WERI-Rb-1 (cell line): ENCODE data around the gene JAZF1.
A peak's percentile ranks its signal among the peaks of the same experiment; 100 is the strongest.
"Not testable (repeated sequence)": the region's sequence is repeated elsewhere in the genome, so short reads cannot be mapped to it uniquely, and the experiment has no call there.

Experiments
- DNase-seq: peaks from one replicate; pipeline ENCODE4 v3.0.0-alpha.2; 2020
- H3K27ac ChIP-seq: fragments of 250-450 bp; sonication (Bioruptor Pico); 2 replicates; pipeline ENCODE4 v1.5.1; 2020; ENCODE audit warnings: mild to moderate bottlenecking, moderate library complexity
- H3K27me3 ChIP-seq: fragments of 250-450 bp; sonication (Bioruptor Pico); 2 replicates; pipeline ENCODE4 v1.5.1; 2021; ENCODE audit warnings: mild to moderate bottlenecking, low read depth, moderate library complexity; ENCODE audit not compliant: insufficient read depth, severe bottlenecking
- H3K36me3 ChIP-seq: fragments of 250-450 bp; sonication (Bioruptor Pico); 2 replicates; pipeline ENCODE4 v1.5.1; 2020; ENCODE audit warnings: mild to moderate bottlenecking, moderate library complexity
- H3K4me3 ChIP-seq: 2 replicates; pipeline ENCODE4 v1.5.1; 2011; ENCODE audit warnings: low read depth, mild to moderate bottlenecking, control low read depth, low read length
- H3K9me3 ChIP-seq: fragments of 250-450 bp; sonication (Bioruptor Pico); 2 replicates; pipeline ENCODE4 v1.5.1; 2021; ENCODE audit warnings: mild to moderate bottlenecking, moderate library complexity; ENCODE audit not compliant: severe bottlenecking
- CTCF ChIP-seq: IDR thresholded peaks from 2 replicates; pipeline ENCODE4 v1.5.1; 2011; ENCODE audit warnings: low read depth, mild to moderate bottlenecking, control low read depth, inconsistent platforms, low read length

Gene JAZF1

GRCh38 chr7:27923642-27923980 lies 257.0 kb downstream of the JAZF1 start:
- Histone ChIP-seq H3K4me3 (no peak overlapping the region), H3K27ac (no peak overlapping the region)
- no peak for DNase-seq

GRCh38 chr7:27922907-27923641 lies 257.5 kb downstream of the JAZF1 start:
- TF ChIP-seq CTCF, result no peak
- H3K27ac ChIP-seq, result no peak overlapping the region
- DNase-seq, result peak; percentile 72
- H3K4me3 ChIP-seq, result no peak overlapping the region
- no peaks in the 10 kb centered on the region for H3K36me3 ChIP-seq
- H3K9me3 ChIP-seq, result no peaks in the 10 kb centered on the region
- no peaks in the 10 kb centered on the region for H3K27me3 ChIP-seq

More at GRCh38 chr7:27923642-27923980, 257.0 kb downstream of the JAZF1 start:
- Histone ChIP-seq H3K9me3 (no peaks in the 10 kb centered on the region), H3K36me3 (no peaks in the 10 kb centered on the region), H3K27me3 (no peaks in the 10 kb centered on the region)
- TF ChIP-seq CTCF, result no peak

GRCh38 chr7:27922389-27922788 lies 258.2 kb downstream of the JAZF1 start:
- not testable (repeated sequence) for DNase-seq, H3K4me3 ChIP-seq

GRCh38 chr7:27921081-27921836 lies 259.3 kb downstream of the JAZF1 start:
- H3K27ac ChIP-seq, result no peak overlapping the region
- H3K4me3 ChIP-seq, result no peak overlapping the region
- H3K36me3 ChIP-seq, result no peaks in the 10 kb centered on the region
- H3K9me3 ChIP-seq, result no peaks in the 10 kb centered on the region
- no peaks in the 10 kb centered on the region for H3K27me3 ChIP-seq
- TF ChIP-seq CTCF, result peak; percentile 18; the same call in 1 of the 2 replicates
- DNase-seq, result peak; percentile 55

More at GRCh38 chr7:27922389-27922788, 258.2 kb downstream of the JAZF1 start:
- H3K9me3 ChIP-seq, H3K27me3 ChIP-seq, H3K36me3 ChIP-seq, H3K27ac ChIP-seq: not testable (repeated sequence)

- Histone ChIP-seq H3K27ac (no peak overlapping the region), H3K27me3 (no peaks in the 10 kb centered on the region), H3K9me3 (no peaks in the 10 kb centered on the region), H3K36me3 (no peaks in the 10 kb centered on the region), H3K4me3 (no peak overlapping the region)
- no peak for TF ChIP-seq CTCF
- DNase-seq, result no peak
Observed at GRCh38 chr7:27920281-27920946, 260.2 kb downstream of the JAZF1 start.

GRCh38 chr7:27918503-27918902 lies 262.1 kb downstream of the JAZF1 start:
- Histone ChIP-seq H3K27me3 (no peaks in the 10 kb centered on the region), H3K9me3 (no peaks in the 10 kb centered on the region), H3K27ac (no peak overlapping the region), H3K36me3 (no peaks in the 10 kb centered on the region), H3K4me3 (no peak overlapping the region)
- TF ChIP-seq CTCF, result no peak
- no peak for DNase-seq
